ENCODE measurements around the gene TANGO2.

Gene TANGO2

DNA sequence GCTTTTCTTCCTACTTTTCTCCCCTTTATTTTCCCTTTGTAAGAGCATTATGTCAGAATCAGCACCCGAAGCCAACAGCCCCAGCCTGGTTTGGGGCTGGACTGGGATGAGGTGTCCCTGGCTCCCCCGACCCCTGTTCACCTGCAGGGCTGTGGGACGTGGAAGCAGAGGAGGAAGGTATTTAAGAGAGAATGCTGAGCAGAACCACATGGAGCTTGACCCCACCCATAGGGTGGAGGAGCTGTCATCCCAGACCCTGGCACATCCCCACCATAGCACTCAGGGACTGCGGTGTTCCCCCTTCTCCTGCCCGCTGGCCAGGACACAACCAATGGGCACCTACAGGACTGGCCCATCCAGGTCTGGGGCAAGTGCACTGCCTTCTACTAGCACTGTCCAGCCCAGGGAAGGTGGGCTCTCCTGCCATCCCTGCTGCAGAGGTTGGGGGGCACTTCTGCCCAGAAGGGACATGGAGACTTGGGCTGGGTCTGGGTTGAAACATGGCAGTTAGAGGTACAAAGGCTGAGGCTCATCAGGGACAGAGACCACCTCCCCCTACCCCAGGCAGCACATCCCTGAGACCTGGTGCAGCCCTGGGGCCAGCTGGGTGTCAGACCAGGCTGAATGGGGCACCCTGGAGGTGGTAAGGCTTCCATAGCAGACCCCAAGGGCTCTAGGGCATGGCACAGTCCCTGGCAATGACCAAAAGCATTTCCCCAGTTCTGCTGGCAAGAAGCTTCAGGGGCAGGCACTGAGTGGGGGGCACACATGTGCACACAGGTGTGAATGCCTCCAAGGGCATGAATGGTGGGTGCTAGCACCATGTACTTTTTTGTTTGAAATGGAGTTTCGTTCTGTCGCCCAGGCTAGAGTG, 19.7 kb downstream of the TANGO2 start:
- TF ChIP-seq, protein P1, sequence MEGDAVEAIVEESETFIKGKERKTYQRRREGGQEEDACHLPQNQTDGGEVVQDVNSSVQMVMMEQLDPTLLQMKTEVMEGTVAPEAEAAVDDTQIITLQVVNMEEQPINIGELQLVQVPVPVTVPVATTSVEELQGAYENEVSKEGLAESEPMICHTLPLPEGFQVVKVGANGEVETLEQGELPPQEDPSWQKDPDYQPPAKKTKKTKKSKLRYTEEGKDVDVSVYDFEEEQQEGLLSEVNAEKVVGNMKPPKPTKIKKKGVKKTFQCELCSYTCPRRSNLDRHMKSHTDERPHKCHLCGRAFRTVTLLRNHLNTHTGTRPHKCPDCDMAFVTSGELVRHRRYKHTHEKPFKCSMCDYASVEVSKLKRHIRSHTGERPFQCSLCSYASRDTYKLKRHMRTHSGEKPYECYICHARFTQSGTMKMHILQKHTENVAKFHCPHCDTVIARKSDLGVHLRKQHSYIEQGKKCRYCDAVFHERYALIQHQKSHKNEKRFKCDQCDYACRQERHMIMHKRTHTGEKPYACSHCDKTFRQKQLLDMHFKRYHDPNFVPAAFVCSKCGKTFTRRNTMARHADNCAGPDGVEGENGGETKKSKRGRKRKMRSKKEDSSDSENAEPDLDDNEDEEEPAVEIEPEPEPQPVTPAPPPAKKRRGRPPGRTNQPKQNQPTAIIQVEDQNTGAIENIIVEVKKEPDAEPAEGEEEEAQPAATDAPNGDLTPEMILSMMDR (IDR thresholded peaks at IDR 0.05; ENCODE audit: low read depth, low read length) = no peak
- no peak for DNase-seq (ENCODE audit: extremely low read depth, low read depth)

DNA sequence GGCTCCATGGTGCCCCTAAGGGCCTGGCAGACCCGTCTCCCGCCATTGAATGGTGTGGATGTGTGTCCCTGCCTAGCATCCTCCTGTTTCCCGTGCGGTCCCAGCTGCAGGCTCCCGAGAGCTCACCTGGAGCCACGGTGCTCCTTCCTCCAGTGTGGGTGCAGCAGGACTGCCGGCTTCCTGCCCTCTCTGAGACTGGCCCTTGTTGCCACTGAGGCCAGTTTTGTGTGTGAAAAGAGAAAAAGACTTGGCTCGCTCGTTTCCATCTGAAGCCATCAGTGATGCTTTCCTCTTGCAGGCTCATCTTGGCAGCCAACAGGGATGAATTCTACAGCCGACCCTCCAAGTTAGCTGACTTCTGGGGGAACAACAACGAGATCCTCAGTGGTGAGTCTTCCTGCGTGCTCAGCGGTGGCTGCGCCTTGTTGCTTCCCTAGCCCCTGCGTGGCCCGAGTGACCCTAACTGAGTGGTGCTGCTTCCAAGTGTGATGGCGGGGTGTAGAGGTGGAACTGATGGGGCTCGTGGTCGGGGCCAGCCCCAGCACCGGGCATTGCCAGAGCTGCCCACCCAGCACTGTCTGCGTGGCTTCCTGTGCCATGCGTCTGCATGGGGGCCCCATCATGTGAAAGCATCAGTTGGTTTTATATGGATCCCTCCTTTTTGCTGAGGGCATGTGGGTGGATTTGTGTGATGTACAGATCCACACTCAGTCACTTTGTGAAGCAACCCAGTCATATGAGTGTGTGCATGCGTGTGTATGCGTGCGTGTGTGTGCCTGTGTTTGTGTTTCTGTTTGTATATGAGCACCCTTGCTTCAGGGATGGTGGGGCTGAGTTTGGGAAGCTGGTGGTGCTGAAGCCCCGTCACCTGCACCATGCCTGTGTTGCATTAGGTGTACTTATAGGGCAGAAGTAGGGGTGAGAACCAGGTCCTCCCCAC, 22.4 kb downstream of the TANGO2 start:
- TF ChIP-seq, protein P1 (IDR thresholded peaks at IDR 0.05; ENCODE audit: low read depth, low read length) = no peak
- DNase-seq (ENCODE audit: extremely low read depth, low read depth) = no peak

DNA sequence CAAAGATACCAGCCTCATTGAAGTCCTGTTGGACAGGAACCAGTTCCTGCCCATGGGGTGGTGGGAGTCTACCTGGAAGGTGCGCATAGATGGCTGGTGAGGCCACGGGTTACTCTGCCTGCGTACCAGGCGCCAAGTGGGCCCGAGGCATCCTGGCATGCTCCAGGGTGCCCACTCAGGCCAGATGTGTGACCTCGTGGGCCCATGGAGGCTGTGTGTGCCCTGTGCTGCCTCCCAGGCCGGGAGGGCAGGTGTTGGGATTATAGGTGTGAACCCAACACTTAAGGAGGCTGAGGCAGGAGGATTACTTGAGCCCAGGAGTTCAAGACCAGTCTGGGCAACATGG, 23.1 kb downstream of the TANGO2 start:
- TF ChIP-seq, protein P1 (IDR thresholded peaks at IDR 0.05; ENCODE audit: low read depth, low read length) = no peak

DNA sequence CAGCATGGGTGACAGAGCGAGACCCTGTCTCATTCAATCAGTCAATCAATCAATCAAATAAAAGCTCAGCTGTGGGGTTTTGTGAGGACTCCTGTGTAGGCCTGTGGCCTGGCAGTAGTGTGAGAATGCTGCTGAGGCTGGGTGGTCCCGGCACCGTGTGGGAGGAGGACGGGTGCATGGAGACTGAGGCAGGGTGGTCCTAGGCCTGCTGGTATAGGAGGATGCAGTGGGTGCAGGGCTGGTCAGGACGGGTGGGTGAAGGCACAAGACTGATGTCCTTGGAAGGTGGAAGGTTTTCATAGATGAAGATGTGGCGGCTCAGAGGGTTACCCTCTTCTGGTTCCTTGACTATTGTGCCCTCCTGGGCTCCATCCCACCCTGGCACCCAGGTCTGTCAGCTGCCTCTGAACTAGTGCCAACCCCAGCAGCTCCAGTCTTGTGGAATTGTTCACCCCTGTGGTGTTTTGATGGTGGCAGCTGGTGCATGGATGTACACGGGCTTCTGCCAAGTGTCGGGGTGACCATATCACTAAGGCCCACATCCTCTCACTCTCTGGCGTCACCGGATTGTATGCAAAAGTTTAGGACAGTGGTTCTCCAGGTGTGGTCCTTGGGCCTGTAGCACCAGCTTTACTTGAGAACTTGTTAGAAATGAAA, 23.7 kb downstream of the TANGO2 start:
- no peak for DNase-seq (ENCODE audit: extremely low read depth, low read depth)
- TF ChIP-seq, protein P1 (IDR thresholded peaks at IDR 0.05; ENCODE audit: low read depth, low read length) = no peak

More for the DNA sequence above, 23.1 kb downstream of the TANGO2 start:
- DNase-seq (ENCODE audit: extremely low read depth, low read depth) = no peak

DNA sequence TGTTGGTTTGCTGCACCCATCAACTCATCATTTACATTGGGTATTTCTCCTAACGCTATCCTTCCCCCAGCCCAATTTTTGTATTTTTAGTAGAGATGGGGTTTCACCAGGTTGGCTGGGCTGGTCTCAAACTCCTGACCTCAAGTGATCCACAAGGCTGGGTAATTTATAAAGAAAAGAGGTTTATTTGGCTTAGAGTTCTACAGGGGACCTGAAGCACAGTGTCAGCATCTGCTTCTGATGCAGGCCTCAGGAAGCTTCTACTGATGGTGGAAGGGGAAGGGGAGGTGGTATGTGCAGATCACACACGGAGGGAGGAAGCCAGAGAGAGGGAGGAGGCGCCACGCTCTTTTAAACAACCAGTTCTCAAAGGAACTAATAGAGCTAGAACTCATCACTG, 25.8 kb downstream of the TANGO2 start:
- DNase-seq (ENCODE audit: extremely low read depth, low read depth) = no peak
- TF ChIP-seq, protein P1 (IDR thresholded peaks at IDR 0.05; ENCODE audit: low read depth, low read length) = no peak

DNA sequence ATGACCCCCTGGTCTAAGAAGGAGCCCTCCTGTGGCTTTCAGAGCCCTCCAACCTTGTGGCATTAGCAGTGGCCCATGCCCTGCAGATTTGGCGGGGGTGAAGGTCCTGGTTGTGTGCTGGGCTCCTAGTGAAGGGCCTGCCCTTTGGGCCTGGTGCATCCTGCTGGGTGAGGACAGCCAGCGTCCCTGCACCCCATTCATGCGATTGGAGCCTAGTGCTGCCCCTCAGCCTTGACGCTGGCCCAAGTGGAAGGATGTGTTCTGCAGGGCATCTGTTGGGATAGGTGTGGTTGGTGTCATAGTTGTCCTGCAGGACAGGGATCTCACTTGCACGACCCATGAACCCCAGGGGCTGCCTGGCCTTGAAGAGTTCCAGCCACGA, 31.0 kb downstream of the TANGO2 start:
- no peak for DNase-seq (ENCODE audit: extremely low read depth, low read depth)
- TF ChIP-seq, protein P1 (IDR thresholded peaks at IDR 0.05; ENCODE audit: low read depth, low read length) = no peak

Data from AG09319 (cell line).